RWPE1 (cell line): ENCODE results near the gene HNF4A.

Experiments used
- CTCF ChIA-PET: fragments of 350-600 bp; sonication (Branson Sonifier 250); formaldehyde crosslinking; extraction: SDS; loops from one replicate; lab custom pipeline; 2021; lab: Yijun Ruan, JAX
- POLR2A ChIA-PET: fragments of 400-600 bp; formaldehyde crosslinking; extraction: SDS; loops from one replicate; lab custom pipeline; 2020; ENCODE audit warnings: antibody characterized with exemption; ENCODE audit not compliant: low non-redundant PET; lab: Yijun Ruan, JAX
- DNase-seq: peaks from one replicate; pipeline ENCODE4 v3.0.0; 2012; ENCODE audit warnings: low spot score
- H3K27ac ChIP-seq: fragments of 450-650 bp; 2 replicates; pipeline ENCODE4 v1.5.1; 2017
- TF ChIP-seq, protein P1 (sequence below): fragments of 450-650 bp; conservative IDR thresholded peaks from 2 replicates; pipeline ENCODE4 v1.5.1; 2017; ENCODE audit warnings: low read depth, mild to moderate bottlenecking

The HNF4A gene

DNA sequence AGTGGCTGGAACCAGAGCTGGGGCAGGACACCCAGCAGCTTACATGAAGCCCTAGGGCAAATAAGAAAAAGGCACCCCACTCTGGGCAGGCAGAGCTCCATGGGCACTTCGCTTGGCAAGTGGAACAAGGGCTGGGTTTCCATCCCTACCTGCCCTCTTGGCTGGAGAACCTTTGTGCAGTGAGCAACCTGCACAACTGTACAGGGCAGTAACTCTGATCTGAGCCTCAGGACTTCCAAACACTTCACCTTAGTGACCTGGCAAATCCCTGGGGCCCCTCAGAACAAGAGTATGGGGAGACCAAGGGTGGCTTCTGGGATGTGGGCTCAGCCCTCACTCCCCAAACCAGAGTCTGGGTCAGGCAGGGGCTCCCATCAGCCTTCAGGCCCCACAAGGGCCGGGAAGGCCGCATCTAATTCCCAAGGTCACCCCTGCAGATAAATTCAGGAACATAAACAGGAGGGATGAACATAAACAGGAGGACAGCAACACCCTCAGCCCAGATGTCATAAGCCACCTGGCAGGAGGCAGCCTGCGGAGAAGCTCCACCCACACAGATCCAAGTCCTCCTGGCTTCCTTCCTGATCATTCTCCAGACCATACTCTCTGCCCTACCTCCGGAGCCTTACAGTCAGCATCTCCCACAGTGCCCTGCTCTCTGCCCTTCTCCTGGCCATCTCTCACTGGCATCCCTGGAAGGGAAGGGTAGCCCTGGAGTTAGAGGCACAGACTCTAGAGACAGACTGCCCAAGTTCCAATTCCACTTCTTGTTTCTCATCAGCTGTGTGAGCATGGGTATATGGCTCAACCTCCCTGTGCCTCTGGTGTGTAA lies 37.5 kb downstream of the HNF4A start:
- no peak overlapping the region for H3K27ac ChIP-seq
- CTCF ChIA-PET = interaction anchor here (0.7 to 1.4 kb wide), 2 partner anchors 14 to 182 kb away, joined by 3 read pairs; no protein-coding TSS in a partner anchor
- TF ChIP-seq, protein P1, sequence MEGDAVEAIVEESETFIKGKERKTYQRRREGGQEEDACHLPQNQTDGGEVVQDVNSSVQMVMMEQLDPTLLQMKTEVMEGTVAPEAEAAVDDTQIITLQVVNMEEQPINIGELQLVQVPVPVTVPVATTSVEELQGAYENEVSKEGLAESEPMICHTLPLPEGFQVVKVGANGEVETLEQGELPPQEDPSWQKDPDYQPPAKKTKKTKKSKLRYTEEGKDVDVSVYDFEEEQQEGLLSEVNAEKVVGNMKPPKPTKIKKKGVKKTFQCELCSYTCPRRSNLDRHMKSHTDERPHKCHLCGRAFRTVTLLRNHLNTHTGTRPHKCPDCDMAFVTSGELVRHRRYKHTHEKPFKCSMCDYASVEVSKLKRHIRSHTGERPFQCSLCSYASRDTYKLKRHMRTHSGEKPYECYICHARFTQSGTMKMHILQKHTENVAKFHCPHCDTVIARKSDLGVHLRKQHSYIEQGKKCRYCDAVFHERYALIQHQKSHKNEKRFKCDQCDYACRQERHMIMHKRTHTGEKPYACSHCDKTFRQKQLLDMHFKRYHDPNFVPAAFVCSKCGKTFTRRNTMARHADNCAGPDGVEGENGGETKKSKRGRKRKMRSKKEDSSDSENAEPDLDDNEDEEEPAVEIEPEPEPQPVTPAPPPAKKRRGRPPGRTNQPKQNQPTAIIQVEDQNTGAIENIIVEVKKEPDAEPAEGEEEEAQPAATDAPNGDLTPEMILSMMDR = no peak
- no peak for DNase-seq
- POLR2A ChIA-PET = no interaction called here

DNA sequence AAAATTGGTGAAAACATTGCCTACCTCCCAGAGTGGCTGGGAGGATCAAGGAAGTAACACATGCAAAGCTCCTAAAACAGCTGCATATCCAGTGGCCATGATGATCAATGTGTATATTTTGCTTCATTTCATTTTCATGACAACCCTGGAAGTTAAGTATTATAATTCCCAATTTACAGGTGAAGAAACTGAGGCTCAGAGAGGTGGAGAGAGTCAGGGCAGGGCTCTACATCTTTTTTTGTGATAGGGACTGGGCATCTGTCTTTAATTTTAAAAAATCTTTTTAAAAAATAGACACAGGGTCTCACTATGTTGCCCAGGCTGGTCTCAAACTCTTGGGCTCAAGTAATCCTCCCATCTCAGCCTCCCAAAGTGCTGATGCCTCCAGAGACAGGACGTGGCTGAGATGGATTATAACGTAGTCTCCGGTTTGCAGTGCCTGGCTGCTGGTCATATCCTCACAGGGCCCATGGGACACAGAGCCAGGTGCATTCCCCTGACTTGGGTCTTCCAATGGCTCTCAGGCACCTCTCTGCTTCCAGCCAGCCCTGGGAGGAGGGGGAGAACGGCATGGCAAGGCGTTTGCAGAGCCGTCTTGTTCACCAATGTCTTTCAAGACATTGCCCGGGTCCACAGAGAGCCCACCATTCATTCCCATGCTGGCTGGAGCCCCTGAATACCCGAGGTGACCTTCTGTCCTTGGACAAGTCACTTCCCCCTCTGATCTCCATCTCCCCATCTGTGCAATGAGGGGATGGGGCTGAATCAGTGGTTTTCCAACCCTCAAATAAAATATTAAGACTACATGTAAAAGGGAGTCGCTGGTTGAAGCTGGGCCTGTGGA lies 38.3 kb downstream of the HNF4A start:
- TF ChIP-seq, protein P1 = no peak
- ChIA-PET POLR2A (no interaction called here), CTCF (interaction anchor here (0.6 to 1.2 kb wide), 3 partner anchors 9 to 177 kb away, joined by 4 to 5 read pairs (median 4); no protein-coding TSS in a partner anchor)
- H3K27ac ChIP-seq = no peak overlapping the region
- no peak for DNase-seq

DNA sequence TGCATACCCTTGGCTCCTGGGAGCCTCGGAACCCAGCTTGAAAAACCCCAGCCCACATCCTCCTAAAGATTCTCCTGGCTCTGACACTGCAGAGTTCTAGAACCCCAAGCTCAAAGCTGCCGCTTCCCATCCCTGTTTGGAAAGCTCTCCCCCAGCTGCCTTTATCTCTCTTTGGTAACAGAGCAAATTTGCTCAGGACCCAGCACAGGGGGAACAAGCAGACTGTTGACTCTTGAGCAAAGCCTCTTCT lies 38.9 kb downstream of the HNF4A start:
- TF ChIP-seq, protein P1 = no peak
- no peak overlapping the region for H3K27ac ChIP-seq
- CTCF ChIA-PET = interaction anchor here (0.6 to 1.2 kb wide), 4 partner anchors 9 to 177 kb away, joined by 4 to 5 read pairs (median 4); no protein-coding TSS in a partner anchor
- DNase-seq = no peak
- POLR2A ChIA-PET = no interaction called here

DNA sequence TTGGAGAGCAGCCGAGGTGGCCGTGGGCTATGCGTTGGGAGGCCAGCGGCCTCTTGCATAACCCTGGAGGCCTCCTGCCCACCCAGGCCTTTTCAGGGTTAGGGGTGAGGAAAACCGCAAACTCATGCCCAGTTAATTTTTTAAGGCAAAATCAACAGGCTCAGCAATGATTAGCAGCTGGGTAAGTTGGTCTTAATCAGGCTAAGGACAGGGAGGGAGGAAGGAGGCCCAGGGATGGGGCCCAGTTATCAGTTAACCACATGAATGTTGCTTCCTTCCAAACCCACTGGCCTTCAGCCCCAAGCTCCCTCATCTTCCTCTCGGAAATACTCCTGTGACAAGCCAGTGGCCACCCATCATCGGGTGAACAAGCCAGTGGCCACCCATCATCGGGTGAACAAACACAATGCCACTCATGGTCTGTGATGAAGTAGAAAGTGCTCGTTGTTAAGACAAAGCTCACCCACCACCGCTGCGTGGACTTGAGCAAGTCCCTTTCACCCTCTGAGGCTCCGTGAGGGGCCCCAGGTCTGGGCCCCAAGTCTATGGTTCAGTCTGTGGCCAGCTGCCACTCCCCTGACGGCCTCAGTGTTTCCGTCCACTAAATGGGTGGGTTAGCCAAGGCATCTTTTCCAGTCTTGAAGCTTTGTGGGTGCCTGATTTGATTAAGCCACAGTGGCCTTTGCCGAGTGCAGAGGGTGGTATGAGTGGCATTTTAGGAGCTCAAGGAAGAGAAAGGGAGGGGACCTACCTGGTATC lies 39.4 kb downstream of the HNF4A start:
- DNase-seq = no peak
- TF ChIP-seq, protein P1 = no peak
- POLR2A ChIA-PET = no interaction called here
- CTCF ChIA-PET = interaction anchor here (0.5 to 1.2 kb wide), 5 partner anchors 10 to 178 kb away, joined by 3 to 5 read pairs (median 4); no protein-coding TSS in a partner anchor
- H3K27ac ChIP-seq = no peak overlapping the region

DNA sequence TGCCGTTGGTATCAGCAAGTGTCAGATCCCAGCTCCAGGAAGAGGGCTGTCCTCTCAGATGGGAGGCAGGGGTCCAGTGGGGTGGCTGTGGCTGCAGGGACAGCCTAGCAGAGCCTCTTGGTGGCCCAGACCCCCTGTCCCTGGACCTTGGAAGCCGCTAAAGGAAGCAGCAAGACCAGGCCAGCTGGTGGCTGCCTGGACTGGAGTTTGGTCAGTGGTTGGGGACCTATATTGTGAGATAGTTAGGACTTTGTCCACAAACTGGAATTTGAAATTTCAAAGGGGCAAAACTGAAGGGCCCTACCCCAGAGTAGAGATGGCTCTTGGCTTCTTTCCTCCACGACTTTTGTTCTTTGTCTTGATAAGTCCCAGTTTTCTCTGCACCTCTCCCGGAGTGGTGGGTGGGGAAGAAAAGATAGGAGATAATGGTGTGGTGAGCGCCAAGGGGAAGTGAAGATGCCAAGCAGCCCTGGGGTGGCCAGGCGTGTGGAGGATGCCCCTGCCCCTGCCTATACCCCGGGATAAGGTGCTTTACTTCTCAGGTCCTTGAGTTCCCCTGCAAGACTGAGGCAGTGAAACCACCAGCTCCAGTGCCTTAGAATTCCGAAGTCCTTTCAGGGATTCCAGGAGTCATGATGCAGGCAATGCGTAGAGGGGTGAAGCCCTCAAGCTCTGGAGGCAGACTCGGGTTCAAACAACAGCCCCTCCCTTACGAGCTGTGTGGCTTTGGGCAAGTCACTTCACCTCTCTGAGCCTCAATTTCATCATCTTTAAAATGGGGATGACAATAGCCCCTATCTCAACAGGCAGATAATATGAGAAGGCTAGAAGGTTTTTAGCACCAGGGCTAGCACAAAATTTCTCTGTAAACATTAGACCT lies 40.2 kb downstream of the HNF4A start:
- CTCF ChIA-PET = interaction anchor here (0.6 to 1.5 kb wide), 4 partner anchors 12 to 288 kb away, joined by 3 to 5 read pairs (median 4); no protein-coding TSS in a partner anchor
- TF ChIP-seq, protein P1 = no peak
- POLR2A ChIA-PET = no interaction called here
- no peak for DNase-seq
- no peak overlapping the region for H3K27ac ChIP-seq
